HG03457 (cell line): ENCODE data around the gene TPTE.
"Not testable (repeated sequence)": the region's sequence is repeated elsewhere in the genome, so short reads cannot be mapped to it uniquely, and the experiment has no call there.

Experiments
- ATAC-seq: cut with Tn5 transposase; IDR thresholded peaks from one replicate; pipeline ENCODE4 v1.9.1; 2021; ENCODE audit warnings: moderate number of reproducible peaks; ENCODE audit not compliant: unreplicated experiment

The TPTE gene

GRCh38 chr21:10616061-10616460, 94.7 kb downstream of the TPTE start:
- ATAC-seq = not testable (repeated sequence)

- ATAC-seq = no peak
These were observed 95.2 kb downstream of the TPTE start for GRCh38 chr21:10616535-10616934.

GRCh38 chr21:10617133-10617752, 95.9 kb downstream of the TPTE start:
- not testable (repeated sequence) for ATAC-seq

- ATAC-seq = no peak
These were observed 106.0 kb downstream of the TPTE start for GRCh38 chr21:10627316-10627863.

GRCh38 chr21:10629239-10629638, 107.9 kb downstream of the TPTE start:
- not testable (repeated sequence) for ATAC-seq

DNA sequence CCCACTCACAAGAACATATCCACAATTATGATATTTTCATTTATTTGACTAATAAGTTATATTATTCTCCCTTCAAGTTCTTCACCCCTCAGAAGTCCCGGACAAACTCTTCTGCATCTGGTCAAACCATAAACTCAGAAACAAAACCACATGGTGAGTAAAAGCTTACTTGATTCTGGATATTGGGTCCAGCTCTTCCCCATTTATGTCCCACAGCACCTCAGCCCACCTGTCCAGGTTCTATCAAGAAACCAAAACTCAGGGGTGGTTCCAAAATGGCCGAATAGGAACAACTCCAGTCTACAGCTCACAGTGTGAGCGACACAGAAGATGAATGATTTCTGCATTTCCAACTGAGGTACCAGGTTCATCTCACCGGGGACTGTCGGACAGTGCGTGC, 109.4 kb downstream of the TPTE start:
- ATAC-seq = not testable (repeated sequence)

GRCh38 chr21:10631316-10631715, 109.9 kb downstream of the TPTE start:
- ATAC-seq = not testable (repeated sequence)

GRCh38 chr21:10638144-10638543, 116.8 kb downstream of the TPTE start:
- ATAC-seq = not testable (repeated sequence)

DNA sequence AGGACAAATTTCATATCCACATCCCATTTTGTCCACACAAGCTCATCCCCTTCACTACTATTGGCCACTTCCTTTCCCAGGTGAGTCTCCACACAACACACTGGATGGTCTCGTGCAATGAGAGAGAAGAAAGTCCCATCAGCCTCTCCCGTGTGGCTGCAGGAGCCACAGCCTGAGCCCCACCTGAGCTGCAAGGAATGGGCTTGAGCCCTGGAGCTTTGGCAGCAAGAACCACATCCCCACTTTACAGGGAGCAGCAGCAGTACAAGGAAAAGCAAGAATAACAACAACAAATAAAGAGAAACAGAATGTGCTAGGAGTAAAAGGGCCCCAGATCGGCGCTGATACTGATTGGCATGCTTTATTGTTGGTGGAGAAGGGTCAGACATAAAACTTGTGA, 117.7 kb downstream of the TPTE start:
- ATAC-seq = no peak

GRCh38 chr21:10639746-10640145, 118.4 kb downstream of the TPTE start:
- ATAC-seq = not testable (repeated sequence)

- no peak for ATAC-seq
These were observed 119.1 kb downstream of the TPTE start for GRCh38 chr21:10640446-10640845.

DNA sequence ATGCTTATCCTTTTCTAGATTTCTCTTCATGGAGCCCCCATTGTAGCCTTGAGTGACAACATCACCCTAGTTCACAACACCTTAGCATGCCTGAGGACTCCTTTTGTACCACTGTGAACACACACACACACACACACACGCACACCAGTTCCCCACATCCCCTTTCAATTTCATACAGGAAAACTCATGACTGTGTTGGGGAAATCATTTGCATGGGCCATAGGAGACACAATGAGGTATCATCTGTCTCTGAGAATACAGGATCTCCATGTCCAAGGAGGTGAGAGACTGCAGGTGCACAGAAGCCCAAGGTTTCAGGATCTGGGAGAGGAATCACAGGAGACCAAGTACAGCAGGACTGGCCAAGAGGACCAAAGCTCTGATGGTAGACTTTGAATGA, 119.7 kb downstream of the TPTE start:
- no peak for ATAC-seq

DNA sequence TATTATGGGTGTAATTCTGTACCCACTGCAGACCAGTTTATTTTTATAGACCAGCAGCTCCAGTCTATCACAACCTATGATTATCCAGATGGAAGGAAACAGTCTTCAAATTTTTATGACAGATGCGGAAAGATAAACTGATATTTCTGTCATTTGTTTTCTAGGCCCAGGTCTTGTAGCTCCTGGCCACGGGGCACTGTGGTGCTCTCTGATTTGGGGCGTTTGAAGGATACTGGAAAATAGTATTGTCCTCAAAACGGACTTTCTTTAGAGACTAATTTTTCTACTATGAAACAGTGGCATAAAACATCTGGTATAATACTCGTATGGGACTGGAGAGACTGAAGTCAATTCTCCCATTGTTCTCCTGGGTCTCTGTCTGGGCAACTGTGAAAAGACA, 124.3 kb downstream of the TPTE start:
- ATAC-seq = not testable (repeated sequence)

- ATAC-seq = not testable (repeated sequence)
These were observed 128.2 kb downstream of the TPTE start for GRCh38 chr21:10649350-10650149.

GRCh38 chr21:10650297-10650696, 128.9 kb downstream of the TPTE start:
- not testable (repeated sequence) for ATAC-seq
